T1000 (cell line): Measurements from ENCODE around the gene ARHGEF10L.

Experiments used
- DNase-seq: peaks from one replicate; lab custom pipeline; 2025; ENCODE audit warnings: mixed read lengths; lab: John Stamatoyannopoulos, UW

Gene ARHGEF10L

GRCh38 chr1:17569200-17570139, 30.0 kb downstream of the ARHGEF10L start:
- DNase-seq = peak; percentile 53

GRCh38 chr1:17570228-17570627, 30.7 kb downstream of the ARHGEF10L start:
- DNase-seq = no peak

GRCh38 chr1:17572264-17572985, 32.9 kb downstream of the ARHGEF10L start:
- no peak for DNase-seq

DNA sequence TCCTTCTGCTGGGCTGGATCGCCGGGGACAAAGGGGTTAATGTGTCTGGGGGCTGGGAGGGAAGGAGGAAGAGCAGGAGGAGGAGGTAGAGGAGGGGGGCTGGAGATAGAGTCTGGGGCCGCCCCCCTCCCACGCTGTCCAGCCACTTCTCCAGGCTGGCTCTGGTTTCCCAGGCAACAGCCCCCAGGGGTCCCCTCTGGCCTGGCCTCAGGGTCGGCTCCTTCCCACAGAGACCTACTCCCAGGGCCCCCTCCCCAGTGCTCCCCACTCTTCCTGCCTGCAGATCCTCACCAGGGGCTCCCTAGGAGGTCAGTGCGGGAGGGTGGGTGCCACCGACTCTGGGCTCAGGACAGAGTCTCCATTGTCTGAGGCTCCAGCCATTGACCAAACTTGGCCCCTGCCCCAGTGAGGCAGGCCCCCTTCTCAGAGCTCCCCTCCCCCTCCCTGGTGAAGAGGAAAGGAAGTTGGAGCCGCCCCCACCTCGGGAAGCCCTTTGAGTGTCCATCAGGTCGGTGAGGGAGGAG, 34.1 kb downstream of the ARHGEF10L start:
- DNase-seq = no peak

GRCh38 chr1:17574516-17574915, 35.0 kb downstream of the ARHGEF10L start:
- DNase-seq = no peak

GRCh38 chr1:17575797-17576518, 36.5 kb downstream of the ARHGEF10L start:
- no peak for DNase-seq

- DNase-seq = no peak
Observed at GRCh38 chr1:17576519-17576853, 37.0 kb downstream of the ARHGEF10L start.

DNA sequence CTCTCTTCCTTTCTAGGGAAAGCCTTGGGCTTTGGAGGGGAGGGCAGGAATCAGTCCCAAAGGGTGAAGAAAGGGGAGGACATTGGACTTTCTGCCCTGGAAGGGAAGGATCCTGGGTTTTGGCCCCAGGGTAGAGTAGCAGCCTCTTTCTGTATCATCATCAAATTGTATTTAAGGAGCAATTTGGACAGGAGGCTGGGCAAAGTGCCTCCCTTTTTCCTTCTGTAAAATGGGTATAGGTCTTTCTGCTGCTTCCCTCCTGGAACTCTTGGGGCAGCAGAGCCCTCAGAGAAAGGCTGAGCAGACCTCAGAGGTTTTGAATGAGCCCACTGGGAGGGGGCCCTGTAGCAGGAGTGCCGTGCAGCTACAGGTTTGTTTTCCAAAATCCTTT, 38.4 kb downstream of the ARHGEF10L start:
- no peak for DNase-seq

DNA sequence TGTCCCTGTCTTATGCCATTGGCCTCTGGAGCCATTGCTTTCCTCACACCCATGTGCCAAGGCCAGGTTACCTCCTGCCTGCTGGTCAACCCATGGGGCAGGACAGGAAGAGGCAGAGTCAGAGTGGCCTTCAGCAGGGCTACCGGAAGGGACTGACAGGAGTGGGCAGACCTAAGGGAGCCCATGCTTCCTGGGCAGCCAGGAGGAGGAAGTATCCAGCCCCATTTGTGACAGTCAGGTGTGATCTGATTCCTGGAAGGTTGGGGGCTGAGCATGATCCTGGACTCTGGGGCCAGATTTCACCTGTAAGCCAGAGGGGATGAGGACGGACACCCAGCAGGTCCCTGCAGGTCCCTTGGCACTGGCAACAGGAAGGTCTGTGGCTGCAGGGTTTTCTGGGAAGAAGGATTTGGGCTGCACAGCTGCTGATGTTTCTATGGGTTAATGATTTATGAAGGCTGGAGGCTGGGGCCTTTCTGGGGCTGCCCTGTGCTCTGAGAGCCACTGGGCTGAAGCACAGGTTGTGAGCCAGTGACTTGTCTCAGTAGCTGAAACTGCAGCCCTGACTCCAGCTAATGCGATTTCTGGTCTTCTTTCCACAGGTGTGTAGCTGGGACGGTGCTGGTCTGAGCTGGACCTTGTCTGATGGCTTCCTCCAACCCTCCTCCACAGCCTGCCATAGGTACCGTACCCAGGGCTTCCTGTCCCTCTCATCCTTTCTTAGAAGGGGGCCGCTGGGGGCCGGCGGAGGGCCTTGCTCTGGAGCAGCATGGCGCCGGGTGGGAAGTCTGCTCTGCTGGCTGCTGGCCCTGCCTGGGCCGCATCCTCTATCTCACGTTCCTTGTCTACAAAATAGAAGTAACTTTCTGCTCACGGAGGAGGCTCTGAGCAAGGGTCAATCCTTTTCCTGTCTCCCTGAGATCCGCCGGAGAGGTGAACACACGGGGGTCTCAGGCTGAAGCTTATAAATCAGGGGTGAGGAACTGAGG, 40.7 kb downstream of the ARHGEF10L start:
- DNase-seq = no peak

GRCh38 chr1:17581389-17582123, 42.1 kb downstream of the ARHGEF10L start:
- DNase-seq = no peak

DNA sequence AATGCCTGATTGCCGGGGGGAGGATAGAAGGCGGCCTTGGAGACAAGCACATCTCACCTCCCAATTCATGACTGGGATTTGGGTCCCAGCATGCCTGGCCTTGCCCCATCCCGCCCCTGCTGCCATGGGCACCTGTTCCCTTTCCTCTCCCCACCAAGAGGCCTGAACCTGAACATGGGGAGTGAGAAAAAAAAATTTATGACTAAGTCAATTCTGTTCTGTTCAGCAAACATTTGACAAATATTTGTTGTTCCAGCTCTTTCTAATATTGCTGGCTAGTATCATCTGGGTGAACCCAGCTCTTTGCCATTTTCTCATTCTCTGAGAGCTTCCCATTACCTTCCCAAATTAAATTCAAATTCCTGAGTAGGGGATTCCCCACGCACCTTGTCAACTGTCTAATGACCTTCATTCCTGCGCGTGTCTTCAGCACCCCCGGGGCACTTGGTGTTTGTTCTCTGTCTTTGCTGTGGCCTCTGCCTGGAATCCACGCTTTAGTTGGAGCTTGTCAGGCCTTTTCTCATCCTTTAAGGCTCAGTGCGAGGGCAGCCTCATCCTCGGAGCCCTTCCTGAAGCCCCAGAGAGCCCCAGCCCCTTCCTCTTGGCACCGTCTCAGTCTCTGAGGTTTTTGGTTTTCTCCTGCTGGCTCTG, 42.8 kb downstream of the ARHGEF10L start:
- no peak for DNase-seq

DNA sequence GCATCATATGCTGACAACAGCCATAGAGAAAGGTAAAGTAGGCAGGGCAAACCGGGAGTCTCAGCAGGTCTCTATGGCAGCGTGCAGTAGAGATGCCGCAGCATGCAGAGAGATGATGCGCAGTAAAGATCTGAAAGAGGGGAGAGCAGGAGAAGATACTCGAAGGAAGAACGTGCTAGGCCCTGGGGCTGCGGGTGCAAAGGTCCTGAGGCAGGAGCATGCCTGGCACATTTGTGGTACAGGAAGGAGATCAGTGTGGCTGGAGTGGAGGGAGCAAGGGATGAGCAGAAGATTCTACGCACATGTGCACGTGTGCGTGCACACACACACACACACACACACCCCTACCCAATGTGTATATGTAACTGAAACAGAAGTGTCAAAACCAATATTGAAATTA, 45.0 kb downstream of the ARHGEF10L start:
- no peak for DNase-seq

- no peak for DNase-seq
Observed at GRCh38 chr1:17585266-17585987, 45.9 kb downstream of the ARHGEF10L start.

GRCh38 chr1:17586172-17586964, 46.9 kb downstream of the ARHGEF10L start:
- peak; percentile 28 for DNase-seq

GRCh38 chr1:17587693-17588047, 48.2 kb downstream of the ARHGEF10L start:
- peak; percentile 30 for DNase-seq

DNA sequence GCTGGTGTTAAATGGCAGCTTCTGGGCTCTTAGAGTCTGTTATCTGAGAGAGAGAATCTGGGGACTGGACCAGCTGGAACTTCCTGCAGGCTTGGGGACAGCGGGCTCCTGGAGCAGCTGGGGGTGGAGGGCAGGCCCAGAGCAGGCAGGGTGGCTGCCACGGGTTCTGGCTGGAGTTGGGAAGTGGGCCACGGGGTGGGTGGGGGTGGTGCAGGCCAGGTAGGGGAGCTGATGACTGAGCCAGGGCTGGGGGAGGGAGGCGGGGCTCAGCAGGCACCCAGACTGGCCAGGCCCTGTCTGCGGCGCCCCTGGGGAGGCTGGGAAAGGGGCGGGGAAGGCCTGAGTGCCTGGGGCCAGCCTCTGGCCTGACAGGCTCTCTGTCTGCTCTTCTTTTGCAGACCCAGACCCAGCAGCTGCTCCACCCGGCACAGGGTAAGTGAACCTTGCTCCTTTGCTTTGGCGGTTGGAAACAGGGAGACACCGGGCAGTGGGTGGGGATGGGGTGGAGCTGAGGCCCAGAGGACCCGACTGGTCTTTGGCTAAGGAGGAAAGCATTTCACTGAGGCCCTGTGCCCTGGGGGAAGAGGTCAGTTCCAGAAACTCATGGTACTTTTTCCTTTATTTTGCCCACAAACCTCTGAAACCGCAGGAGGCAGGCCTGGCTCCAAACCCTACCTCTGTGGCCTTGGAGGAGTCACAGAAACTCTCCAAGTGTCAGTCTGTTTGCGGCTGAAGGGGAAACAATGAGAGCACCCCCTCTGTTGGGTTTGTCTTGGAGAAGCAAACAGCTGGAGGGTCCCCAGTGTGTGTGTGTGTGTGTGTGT, 48.8 kb downstream of the ARHGEF10L start:
- peak; percentile 72 for DNase-seq

GRCh38 chr1:17591814-17592430, 52.4 kb downstream of the ARHGEF10L start:
- no peak for DNase-seq
